Parathyroid adenoma (tissue), 2 donors: ENCODE data around the gene TMEM190.
"Not testable (repeated sequence)": the region's sequence is repeated elsewhere in the genome, so short reads cannot be mapped to it uniquely, and the experiment has no call there.

Source experiments
- H2AFZ ChIP-seq: fragments of 300-600 bp; sonication (generic); one replicate; pipeline ENCODE4 v1.7.0; 2017; ENCODE audit warnings: antibody characterized with exemption, mild to moderate bottlenecking
- H3K27ac ChIP-seq: fragments of 300-600 bp; sonication (generic); one replicate; pipeline ENCODE4 v1.7.0; 2017
- H3K27me3 ChIP-seq: fragments of 300-600 bp; sonication (generic); one replicate; pipeline ENCODE4 v1.7.0; 2017; ENCODE audit warnings: low read length; ENCODE audit not compliant: control insufficient read depth, insufficient read depth
- H3K36me3 ChIP-seq: fragments of 300-600 bp; sonication (generic); one replicate; pipeline ENCODE4 v1.7.0; 2017; ENCODE audit warnings: low read length; ENCODE audit not compliant: control insufficient read depth, insufficient read depth
- H3K4me1 ChIP-seq: fragments of 300-600 bp; sonication (generic); one replicate; pipeline ENCODE4 v1.7.0; 2017; ENCODE audit warnings: control low read depth
- H3K4me2 ChIP-seq: fragments of 300-600 bp; sonication (generic); one replicate; pipeline ENCODE4 v1.7.0; 2017; ENCODE audit warnings: low read length
- H3K4me3 ChIP-seq: fragments of 300-600 bp; sonication (generic); one replicate; pipeline ENCODE4 v1.7.0; 2017; ENCODE audit warnings: low read depth, low read length
- H3K79me2 ChIP-seq: fragments of 300-600 bp; sonication (generic); one replicate; pipeline ENCODE4 v1.7.0; 2017; ENCODE audit warnings: control low read depth
- H3K9ac ChIP-seq: fragments of 300-600 bp; sonication (generic); one replicate; pipeline ENCODE4 v1.7.0; 2017; ENCODE audit warnings: mild to moderate bottlenecking
- H3K9me3 ChIP-seq: fragments of 300-600 bp; sonication (generic); one replicate; pipeline ENCODE4 v1.7.0; 2017; ENCODE audit warnings: low read length; ENCODE audit not compliant: control insufficient read depth
- CTCF ChIP-seq: fragments of 300-600 bp; sonication (generic); IDR thresholded peaks from one replicate; pipeline ENCODE4 v1.7.0; 2017; ENCODE audit warnings: antibody characterized with exemption, mild to moderate bottlenecking
- donor health status: primary hyperparathyroidism.

Gene TMEM190

DNA sequence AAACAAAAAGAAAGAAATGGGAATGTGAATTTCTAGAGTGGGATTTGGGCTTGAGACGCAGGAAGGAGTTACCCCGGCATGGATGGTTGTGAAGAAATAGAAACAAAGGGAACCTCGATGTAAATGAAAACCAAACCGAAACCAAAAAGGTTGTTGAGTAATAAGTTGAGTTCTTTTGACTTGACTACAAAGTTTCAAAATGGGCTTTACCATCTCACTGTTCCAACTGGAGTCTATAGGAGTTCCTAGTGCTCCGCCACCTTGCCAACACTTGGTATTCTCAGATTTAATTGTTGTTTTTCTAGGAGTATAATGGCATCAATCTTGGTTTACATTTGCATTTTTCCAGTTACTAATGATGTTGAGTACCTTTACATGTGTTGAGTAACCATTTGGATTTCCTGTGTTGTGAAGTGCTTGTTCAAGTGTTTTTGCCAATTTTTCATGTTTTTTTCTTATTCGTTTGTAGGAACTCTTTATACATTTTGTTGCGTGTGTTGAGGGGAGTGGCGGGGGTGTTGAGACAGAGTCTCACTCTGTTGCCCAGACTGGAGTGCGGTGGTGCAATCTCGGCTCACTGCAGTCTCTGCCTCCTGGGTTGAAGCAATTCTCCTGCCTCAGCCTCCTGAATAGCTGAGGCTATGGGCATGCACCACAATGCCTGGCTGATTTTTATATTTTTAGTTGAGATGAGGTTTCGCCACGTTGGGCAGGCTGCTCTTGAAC is 21.7 kb downstream of the TMEM190 start:
- no peaks in the 10 kb centered on the region for H3K4me1 ChIP-seq
- H3K36me3 ChIP-seq = no peaks in the 10 kb centered on the region
- no peak overlapping the region for H2AFZ ChIP-seq
- H3K79me2 ChIP-seq = peaks cover 3% of the 10 kb centered on the region
- no peak overlapping the region for H3K9ac ChIP-seq
- no peak overlapping the region for H3K27ac ChIP-seq
- H3K4me3 ChIP-seq = no peak overlapping the region
- no peak for TF ChIP-seq CTCF
- H3K4me2 ChIP-seq = no peak overlapping the region
- H3K9me3 ChIP-seq = no peaks in the 10 kb centered on the region
- H3K27me3 ChIP-seq = no peaks in the 10 kb centered on the region

- Histone ChIP-seq H3K4me1 (no peaks in the 10 kb centered on the region), H3K9ac (no peak overlapping the region), H3K27ac (no peak overlapping the region), H3K27me3 (no peaks in the 10 kb centered on the region), H3K4me2 (no peak overlapping the region), H3K36me3 (no peaks in the 10 kb centered on the region), H3K79me2 (peaks cover 3% of the 10 kb centered on the region), H3K9me3 (no peaks in the 10 kb centered on the region), H2AFZ (no peak overlapping the region), H3K4me3 (no peak overlapping the region)
- TF ChIP-seq CTCF = no peak
Observed at GRCh38 chr19:55400281-55401087, 23.9 kb downstream of the TMEM190 start.

DNA sequence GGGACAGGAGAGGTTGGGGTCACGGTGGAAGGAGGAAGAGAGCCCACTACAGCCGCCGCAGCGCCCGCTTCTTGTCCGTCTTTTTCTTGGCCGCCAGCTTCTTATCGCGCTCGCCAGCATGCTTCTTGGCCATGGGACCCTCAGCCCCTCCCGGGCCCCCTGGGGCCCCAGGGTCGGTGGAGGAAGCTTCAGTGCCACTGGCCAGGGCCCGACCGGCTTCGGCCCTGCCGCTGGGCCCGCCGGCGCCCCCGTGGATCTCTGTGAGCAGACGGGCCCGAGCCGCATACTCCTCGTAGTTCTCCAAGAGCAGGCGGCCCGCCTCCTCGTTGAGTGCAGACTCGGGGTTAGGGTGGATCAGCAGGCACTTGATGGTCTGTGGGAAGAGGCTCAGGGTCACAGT is 24.8 kb downstream of the TMEM190 start:
- H3K9me3 ChIP-seq, H3K27ac ChIP-seq, H3K9ac ChIP-seq, H3K4me3 ChIP-seq, H3K27me3 ChIP-seq, H3K4me2 ChIP-seq, H2AFZ ChIP-seq, H3K4me1 ChIP-seq, H3K36me3 ChIP-seq: not testable (repeated sequence)
- peaks cover 11% of the 10 kb centered on the region for H3K79me2 ChIP-seq

DNA sequence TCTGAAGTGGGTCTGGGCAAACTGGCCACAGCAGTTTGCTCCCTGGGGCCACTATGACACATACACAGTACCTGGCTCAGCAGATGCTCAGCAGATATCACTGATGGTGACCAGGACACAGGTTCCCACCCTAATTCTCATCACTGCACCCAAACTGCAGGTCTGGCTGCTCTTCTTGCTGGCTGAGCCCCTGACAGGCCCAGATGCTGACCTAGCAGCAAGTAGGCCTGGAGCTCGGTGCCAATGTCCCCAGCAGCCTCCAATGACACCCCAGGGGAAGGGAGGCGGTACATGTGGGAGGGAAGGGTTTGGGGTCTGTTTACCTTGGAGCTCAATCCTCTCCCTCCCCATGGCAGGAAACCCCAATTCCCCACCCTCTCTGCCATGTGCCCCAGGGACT is 25.9 kb downstream of the TMEM190 start:
- Histone ChIP-seq H3K27ac (no peak overlapping the region), H3K79me2 (peaks cover 14% of the 10 kb centered on the region), H2AFZ (no peak overlapping the region), H3K9ac (no peak overlapping the region), H3K36me3 (no peaks in the 10 kb centered on the region), H3K4me3 (no peak overlapping the region), H3K9me3 (no peaks in the 10 kb centered on the region), H3K4me1 (peaks cover 4% of the 10 kb centered on the region), H3K4me2 (no peak overlapping the region), H3K27me3 (no peaks in the 10 kb centered on the region)
- TF ChIP-seq CTCF = no peak

DNA sequence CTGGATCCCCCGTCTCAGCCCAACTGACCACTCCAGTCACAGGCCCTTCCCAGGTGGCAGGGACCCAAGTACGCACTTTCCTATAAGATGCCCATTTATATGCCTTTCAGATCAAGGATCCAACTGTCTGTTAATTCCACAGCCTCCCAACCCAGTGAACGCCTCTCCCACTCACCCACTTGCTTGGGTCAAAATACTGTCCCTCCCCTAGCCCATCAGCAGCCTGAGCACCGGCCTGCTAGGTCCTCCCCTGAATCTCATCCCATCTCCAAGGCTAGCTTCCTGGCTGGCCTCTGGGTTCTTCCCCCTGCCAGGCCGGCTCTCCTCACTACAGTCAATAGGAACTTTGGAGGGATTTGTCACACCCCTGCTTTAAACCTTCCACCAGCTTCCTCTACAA is 29.0 kb downstream of the TMEM190 start:
- Histone ChIP-seq H3K79me2 (peaks cover 11% of the 10 kb centered on the region), H3K27me3 (no peaks in the 10 kb centered on the region), H3K36me3 (no peaks in the 10 kb centered on the region), H3K9me3 (no peaks in the 10 kb centered on the region), H3K4me1 (peaks cover 4% of the 10 kb centered on the region), H3K9ac (no peak overlapping the region), H2AFZ (no peak overlapping the region), H3K4me3 (no peak overlapping the region), H3K4me2 (no peak overlapping the region), H3K27ac (no peak overlapping the region)
- no peak for TF ChIP-seq CTCF
